Raji (cell line): ENCODE results near the gene TMED10.

Source experiments
- POLR2A ChIP-seq: IDR thresholded peaks from 2 replicates; pipeline ENCODE4 v1.6.1; 2011; ENCODE audit warnings: low read depth, low read length, control low read depth; ENCODE audit not compliant: insufficient read depth

The TMED10 gene

GRCh38 chr14:75201087-75201486 is 24.7 kb upstream of the TMED10 start:
- TF ChIP-seq POLR2A = no peak

GRCh38 chr14:75200451-75200850 is 24.0 kb upstream of the TMED10 start:
- no peak for TF ChIP-seq POLR2A

- no peak for TF ChIP-seq POLR2A
Measured at GRCh38 chr14:75198291-75198933, 22.0 kb upstream of the TMED10 start.

- no peak for TF ChIP-seq POLR2A
Measured at GRCh38 chr14:75197338-75197737, 20.9 kb upstream of the TMED10 start.

- no peak for TF ChIP-seq POLR2A
Measured at GRCh38 chr14:75196468-75196867, 20.1 kb upstream of the TMED10 start.

- TF ChIP-seq POLR2A = no peak
Measured at GRCh38 chr14:75196064-75196463, 19.7 kb upstream of the TMED10 start.

GRCh38 chr14:75191100-75191499 is 14.7 kb upstream of the TMED10 start:
- TF ChIP-seq POLR2A = no peak

GRCh38 chr14:75190023-75190422 is 13.6 kb upstream of the TMED10 start:
- no peak for TF ChIP-seq POLR2A

GRCh38 chr14:75188520-75189268 is 12.3 kb upstream of the TMED10 start:
- TF ChIP-seq POLR2A = no peak

- TF ChIP-seq POLR2A = no peak
Measured at GRCh38 chr14:75188086-75188485, 11.7 kb upstream of the TMED10 start.

GRCh38 chr14:75186953-75187352 is 10.5 kb upstream of the TMED10 start:
- no peak for TF ChIP-seq POLR2A

GRCh38 chr14:75185251-75186040 is 9.0 kb upstream of the TMED10 start:
- TF ChIP-seq POLR2A = no peak

GRCh38 chr14:75184492-75184891 is 8.1 kb upstream of the TMED10 start:
- TF ChIP-seq POLR2A = no peak

- TF ChIP-seq POLR2A = no peak
Measured at GRCh38 chr14:75184039-75184438, 7.6 kb upstream of the TMED10 start.

- no peak for TF ChIP-seq POLR2A
Measured at GRCh38 chr14:75183225-75183624, 6.8 kb upstream of the TMED10 start.

- TF ChIP-seq POLR2A = no peak
Measured at GRCh38 chr14:75182821-75183220, 6.4 kb upstream of the TMED10 start.
